ENCODE results near the gene TNFRSF12A. TPM values are rescaled to one million over a fixed set of nuclear protein-coding genes. Genes with fewer than 3 reads are reported as not detected.

Gene TNFRSF12A
- total and polyA plus RNA-seq, 2 of the 13 experiments (the other 11 are each of a cell fraction or from before 2014, with no cell fraction given) = 61.9 to 66.0 TPM

GRCh38 chr16:2983706-2984136 lies 36.4 kb upstream of the TNFRSF12A start (continued):
- TF ChIP-seq ETS1 (CRISPR knock-in tag; IDR thresholded peaks at IDR 0.05) = no peak
- no peak for TF ChIP-seq SNAPC2 (CRISPR knock-in tag; IDR thresholded peaks at IDR 0.05)
- no peak for TF ChIP-seq ZC3H13 (CRISPR knock-in tag; IDR thresholded peaks at IDR 0.05)
- TF ChIP-seq ZNF652 (CRISPR knock-in tag; IDR thresholded peaks at IDR 0.05; ENCODE audit: borderline replicate concordance, low read depth) = no peak
- no peak for TF ChIP-seq BRF2 (CRISPR knock-in tag; IDR thresholded peaks at IDR 0.05)
- no peak for TF ChIP-seq HIVEP1 (CRISPR knock-in tag; IDR thresholded peaks at IDR 0.05)
- TF ChIP-seq STAG1 (CRISPR knock-in tag; IDR thresholded peaks at IDR 0.05) = peak; percentile 71
- no peak for TF ChIP-seq ZNF503 (CRISPR knock-in tag; IDR thresholded peaks at IDR 0.05)
- no peak for TF ChIP-seq KDM6A (CRISPR knock-in tag; IDR thresholded peaks at IDR 0.05; ENCODE audit: low read depth)
- no peak for TF ChIP-seq ZMYM3 (CRISPR knock-in tag; IDR thresholded peaks at IDR 0.05)
- TF ChIP-seq ZNF367 (CRISPR knock-in tag; IDR thresholded peaks at IDR 0.05; ENCODE audit: borderline replicate concordance) = no peak
- TF ChIP-seq SIN3B (IDR thresholded peaks at IDR 0.05; ENCODE audit: low read length) = no peak
- no peak for TF ChIP-seq MAFK (conservative IDR thresholded peaks at IDR 0.05 in 1 of 2, IDR thresholded peaks at IDR 0.05 in 1 of 2; ENCODE audit: low read length in 2 of 2)
- TF ChIP-seq ZEB1 (IDR thresholded peaks at IDR 0.05; ENCODE audit: insufficient replicate concordance, low read depth) = no peak
- TF ChIP-seq ZNF33A (CRISPR knock-in tag; IDR thresholded peaks at IDR 0.05; ENCODE audit: borderline replicate concordance) = no peak
- no peak for TF ChIP-seq HNRNPLL (IDR thresholded peaks at IDR 0.05; ENCODE audit: low read depth, low read length, poor library complexity, severe bottlenecking)
- peak; percentile 39; the same call in 1 of the 2 replicates for TF ChIP-seq PHF21A (CRISPR knock-in tag; IDR thresholded peaks at IDR 0.05)
- TF ChIP-seq PAX8 (CRISPR knock-in tag; IDR thresholded peaks at IDR 0.05; ENCODE audit: borderline replicate concordance) = no peak
- no peak for TF ChIP-seq ZNF552 (CRISPR knock-in tag; IDR thresholded peaks at IDR 0.05; ENCODE audit: borderline replicate concordance)
- TF ChIP-seq CREM (IDR thresholded peaks at IDR 0.05) = no peak
- TF ChIP-seq CREM (CRISPR knock-in tag; IDR thresholded peaks at IDR 0.05) = no peak
- TF ChIP-seq, protein P1, sequence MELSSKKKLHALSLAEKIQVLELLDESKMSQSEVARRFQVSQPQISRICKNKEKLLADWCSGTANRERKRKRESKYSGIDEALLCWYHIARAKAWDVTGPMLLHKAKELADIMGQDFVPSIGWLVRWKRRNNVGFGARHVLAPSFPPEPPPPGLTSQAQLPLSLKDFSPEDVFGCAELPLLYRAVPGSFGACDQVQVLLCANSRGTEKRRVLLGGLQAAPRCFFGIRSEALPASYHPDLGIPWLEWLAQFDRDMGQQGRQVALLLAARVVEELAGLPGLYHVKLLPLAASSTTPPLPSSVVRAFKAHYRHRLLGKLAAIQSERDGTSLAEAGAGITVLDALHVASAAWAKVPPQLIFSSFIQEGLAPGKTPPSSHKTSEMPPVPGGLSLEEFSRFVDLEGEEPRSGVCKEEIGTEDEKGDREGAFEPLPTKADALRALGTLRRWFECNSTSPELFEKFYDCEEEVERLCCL (CRISPR knock-in tag; IDR thresholded peaks at IDR 0.05; ENCODE audit: borderline replicate concordance) = no peak
- TF ChIP-seq ARNT2 (CRISPR knock-in tag; IDR thresholded peaks at IDR 0.05; ENCODE audit: low read depth) = peak; percentile 27; the same call in 1 of the 2 replicates
- no peak for TF ChIP-seq ZNF414 (CRISPR knock-in tag; IDR thresholded peaks at IDR 0.05)
- peak; percentile 36; the same call in 1 of the 2 replicates for TF ChIP-seq THAP11 (CRISPR knock-in tag; IDR thresholded peaks at IDR 0.05)
- TF ChIP-seq HMG20A (CRISPR knock-in tag; IDR thresholded peaks at IDR 0.05; ENCODE audit: borderline replicate concordance) = no peak
- peak; percentile 88 for TF ChIP-seq RAD21 (CRISPR knock-in tag; IDR thresholded peaks at IDR 0.05)

Measured in HepG2 (cell line).